CD4-positive, alpha-beta T cell treated with Interleukin-15 for 4 hours (primary cell): Measurements from ENCODE around the gene YWHAQ.
"Not testable (repeated sequence)": the region's sequence is repeated elsewhere in the genome, so short reads cannot be mapped to it uniquely, and the experiment has no call there.

Experiments
- DNase-seq: peaks from one replicate; pipeline ENCODE4 v3.0.0-alpha.2; 2020; ENCODE audit warnings: low spot score

YWHAQ gene

GRCh38 chr2:9594366-9595054, 36.3 kb downstream of the YWHAQ start:
- DNase-seq = peak; percentile 60

DNA sequence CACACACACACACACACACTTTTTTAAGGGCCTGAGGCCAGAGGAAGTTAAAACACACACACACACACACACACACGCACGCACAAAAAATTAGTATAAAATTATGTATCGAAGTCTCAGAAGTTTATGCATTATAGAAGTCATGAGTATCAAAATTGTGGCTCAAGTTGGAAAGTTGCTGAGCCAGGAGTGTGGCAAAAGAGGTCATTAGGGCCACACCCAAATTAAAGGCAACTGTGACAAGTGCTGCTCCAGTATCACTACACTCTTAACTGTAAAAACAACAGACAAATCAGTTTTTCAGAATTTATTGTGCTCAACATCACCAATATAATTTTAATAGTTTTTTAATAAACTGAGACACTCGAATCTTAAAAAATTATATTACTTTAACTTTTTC, 36.9 kb downstream of the YWHAQ start:
- no peak for DNase-seq

DNA sequence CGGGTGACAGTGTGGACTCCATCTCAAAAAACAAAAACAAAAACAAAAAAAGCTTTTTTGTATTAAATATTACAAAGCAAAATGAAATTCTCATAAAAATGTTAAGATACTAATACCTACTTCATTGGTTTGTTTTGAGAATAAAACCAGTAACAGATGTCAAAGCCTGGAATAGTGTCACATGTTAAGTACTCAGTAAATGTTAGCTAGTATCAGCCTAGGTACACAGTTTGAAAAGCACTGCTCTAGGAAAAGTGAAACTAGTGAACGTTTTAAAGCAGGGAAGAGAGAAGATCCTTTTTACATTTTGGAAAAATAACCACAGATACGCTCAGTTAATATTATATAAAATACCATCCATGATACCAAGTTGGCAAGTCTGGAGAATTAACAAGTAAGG, 38.1 kb downstream of the YWHAQ start:
- DNase-seq = no peak

DNA sequence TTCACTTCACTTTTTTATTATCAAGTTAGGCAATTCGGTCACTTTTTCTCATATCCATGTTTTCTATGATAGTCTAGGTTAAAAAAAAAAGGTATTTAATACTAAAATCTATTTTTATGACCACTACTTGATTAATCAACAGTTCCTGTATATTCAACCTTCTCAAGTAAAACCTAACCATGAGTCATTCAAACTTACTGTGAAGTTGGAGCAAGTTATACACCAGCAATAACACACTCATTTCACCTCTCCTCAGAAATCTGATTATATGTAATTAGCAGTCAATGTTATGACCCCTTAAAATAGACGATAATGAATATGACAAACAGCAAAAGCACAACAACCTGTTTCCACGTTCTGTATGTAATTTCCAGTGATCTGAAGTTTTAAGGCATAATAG, 40.2 kb downstream of the YWHAQ start:
- DNase-seq = peak; percentile 49

- DNase-seq = no peak
Measured at GRCh38 chr2:9586465-9586864, 44.3 kb downstream of the YWHAQ start.

- DNase-seq = no peak
Measured at GRCh38 chr2:9585486-9585885, 45.3 kb downstream of the YWHAQ start.

DNA sequence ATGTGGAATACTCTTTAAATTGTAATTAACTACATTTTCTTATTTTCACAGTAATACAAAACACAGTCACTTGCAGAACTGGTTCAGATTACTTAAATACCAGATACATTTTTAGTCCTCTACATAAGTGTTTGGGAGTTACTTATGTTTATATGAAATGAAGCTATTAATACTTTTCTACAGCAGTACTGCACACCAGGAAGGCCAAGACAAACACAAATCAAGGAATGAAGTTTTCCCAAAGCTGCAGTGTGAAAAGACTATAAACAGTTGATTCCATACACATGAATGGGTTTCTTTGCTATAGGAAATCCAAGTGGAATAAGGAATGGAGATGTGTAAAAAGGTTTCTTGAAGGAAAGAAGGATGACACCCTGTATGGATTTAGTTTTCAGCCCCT, 45.9 kb downstream of the YWHAQ start:
- not testable (repeated sequence) for DNase-seq

GRCh38 chr2:9582624-9583023, 48.2 kb downstream of the YWHAQ start:
- no peak for DNase-seq

- DNase-seq = no peak
Measured at GRCh38 chr2:9578467-9579235, 52.1 kb downstream of the YWHAQ start.

DNA sequence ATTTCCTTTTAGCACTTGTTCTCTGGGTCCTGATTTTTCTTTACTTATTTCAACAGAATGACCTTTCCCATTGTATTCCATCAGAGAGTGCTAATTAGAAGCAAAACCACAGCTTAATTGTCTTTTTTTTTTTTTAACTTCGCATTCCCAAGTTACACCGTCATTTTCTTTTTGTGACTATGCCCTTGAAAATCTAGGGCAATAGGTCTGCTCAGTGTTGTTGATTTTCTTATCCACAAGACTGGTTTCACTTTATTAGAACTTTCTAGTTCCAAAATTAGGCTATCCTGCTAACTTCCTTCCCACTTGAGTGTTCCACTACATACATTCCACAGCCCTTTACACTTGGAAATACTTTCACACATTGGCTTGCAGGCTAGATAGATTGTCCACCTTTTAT, 56.5 kb downstream of the YWHAQ start:
- DNase-seq = no peak

- no peak for DNase-seq
Measured at GRCh38 chr2:9573840-9574239, 57.0 kb downstream of the YWHAQ start.

GRCh38 chr2:9573013-9573720, 57.6 kb downstream of the YWHAQ start:
- no peak for DNase-seq

GRCh38 chr2:9570182-9571060, 60.4 kb downstream of the YWHAQ start:
- DNase-seq = no peak

GRCh38 chr2:9565436-9566153, 65.2 kb downstream of the YWHAQ start:
- no peak for DNase-seq

DNA sequence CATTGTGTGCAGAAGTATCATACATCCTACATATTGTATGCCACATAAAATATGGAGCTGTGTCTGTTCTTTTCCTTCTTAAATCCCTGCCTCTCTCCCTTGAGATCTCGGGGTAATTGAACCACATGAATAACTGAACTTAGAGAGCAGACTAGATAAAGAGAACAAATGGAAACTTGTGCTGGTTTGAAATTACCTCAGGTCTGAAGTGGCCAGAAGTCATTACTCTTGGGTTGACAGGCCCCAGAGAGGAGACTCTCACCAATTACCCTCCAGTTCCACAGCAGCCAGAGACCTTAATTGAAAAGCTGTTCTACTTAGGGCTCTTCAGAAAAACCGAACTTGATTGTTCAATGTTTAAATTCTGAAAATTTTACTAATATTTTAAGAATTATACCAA, 70.2 kb downstream of the YWHAQ start:
- DNase-seq = no peak

DNA sequence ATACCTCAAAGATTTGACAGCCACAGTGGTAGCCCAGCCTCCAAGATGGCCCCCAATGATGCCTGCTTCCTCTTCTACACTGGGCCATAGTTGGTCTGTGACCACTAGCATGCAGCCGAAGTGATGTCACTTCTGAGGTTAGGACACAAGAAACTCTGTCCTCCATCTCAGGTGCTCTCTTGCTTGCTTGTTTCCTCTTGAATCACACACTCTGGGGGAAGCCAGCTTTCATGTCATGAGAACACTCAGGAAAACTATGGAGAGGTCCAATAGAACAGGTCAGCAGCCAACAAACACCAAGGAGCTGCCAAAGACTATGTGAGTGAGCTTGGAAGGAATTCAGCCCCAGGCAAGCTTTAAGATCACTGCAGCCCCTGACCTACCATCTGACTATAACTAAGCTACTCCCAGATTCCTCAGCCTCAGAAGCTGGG, 71.8 kb downstream of the YWHAQ start:
- DNase-seq = no peak

DNA sequence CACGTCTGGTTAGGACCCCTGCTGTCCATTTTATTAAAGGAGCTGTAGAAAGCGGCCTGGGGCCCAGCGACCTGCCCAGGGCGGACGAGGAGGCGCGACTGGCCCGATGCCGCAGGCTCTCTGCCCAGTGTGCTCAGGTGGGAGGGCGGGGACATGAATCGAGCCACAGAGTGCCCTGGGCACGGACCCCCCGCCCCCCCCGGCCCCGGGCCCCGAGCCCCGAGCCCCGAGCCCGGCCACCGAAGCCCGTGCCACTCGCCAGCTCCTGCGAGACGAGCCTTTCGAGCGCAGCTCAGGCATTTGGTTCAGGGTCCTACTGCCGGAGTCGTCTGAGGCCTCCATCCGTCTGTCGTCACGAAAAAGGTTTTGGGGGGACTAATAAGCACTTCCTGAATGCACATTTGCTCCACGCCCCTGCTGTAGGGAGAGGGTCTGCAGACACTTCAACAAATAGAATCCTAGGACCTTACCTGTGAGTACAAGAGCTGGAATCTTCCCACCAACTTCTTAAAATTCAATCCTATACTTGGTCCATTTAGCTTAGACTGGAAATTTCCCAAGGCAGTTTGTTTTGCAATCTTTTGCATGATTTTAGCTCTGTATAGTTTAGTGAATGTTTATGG, 74.6 kb downstream of the YWHAQ start:
- peak; percentile 18 for DNase-seq

DNA sequence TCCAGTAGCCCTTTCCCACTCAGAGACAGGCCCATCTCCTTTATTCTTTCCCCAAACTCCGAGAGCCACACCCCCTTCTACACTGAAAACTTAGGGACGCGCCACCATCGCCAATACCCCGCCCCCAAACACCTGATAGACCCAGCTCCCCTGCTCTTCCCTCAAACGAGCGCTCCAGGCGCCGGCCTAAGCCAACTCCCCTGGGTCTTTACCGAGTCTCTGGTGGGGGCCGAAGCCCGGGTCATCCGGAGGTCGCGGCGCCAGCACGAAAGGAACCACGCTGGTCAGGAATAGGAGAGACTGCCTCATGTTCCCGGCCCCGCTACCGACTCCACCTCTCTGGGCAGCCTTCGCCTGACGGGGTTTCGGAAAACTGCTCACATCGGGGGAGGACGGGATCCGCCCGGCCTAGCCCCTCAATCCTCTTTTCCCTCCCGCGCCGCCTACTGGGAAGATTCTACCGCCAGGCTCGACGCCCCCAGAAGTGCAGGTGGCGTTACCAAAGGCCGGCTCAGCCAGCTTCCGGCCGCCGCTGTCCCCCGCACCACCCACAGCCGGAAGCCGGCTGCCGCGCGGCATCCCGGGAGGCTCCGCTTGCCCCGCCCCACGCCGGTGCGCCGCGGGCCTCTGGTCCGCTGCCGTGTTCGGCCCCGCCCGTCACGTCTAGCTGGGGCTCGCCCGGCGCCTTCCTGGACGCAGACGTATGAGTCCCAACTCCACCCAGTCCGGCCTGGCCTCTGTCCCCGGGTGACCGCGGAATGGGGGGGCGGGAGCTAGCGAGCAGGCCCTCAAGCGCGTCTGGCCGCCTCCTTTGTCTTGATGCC, 75.3 kb downstream of the YWHAQ start, which contains the start of gene ADAM17:
TSS of gene ADAM17 (minus strand) at position 534 of the 824 bp plus-strand sequence. CDS start at position 309, 225 bp downstream.
- DNase-seq = peak; percentile 80

DNA sequence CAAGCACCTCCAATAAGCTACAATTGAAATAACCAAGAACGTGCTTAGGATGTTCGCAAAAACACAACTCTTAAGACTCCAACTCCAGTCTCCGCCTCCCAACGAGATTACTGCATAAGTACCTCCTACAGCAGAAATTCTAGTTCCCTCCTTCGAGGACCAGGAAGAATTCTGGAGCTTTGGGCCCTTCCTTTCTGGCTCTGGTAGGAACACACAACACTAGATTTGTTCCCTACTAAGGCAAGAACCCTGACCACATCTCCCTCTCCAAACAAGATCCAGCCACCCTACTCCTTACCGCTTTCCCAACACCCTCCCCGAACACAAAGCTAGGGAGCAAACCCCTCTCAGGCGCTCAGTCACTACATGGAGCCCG, 75.9 kb downstream of the YWHAQ start:
- DNase-seq = peak; percentile 32
